Stimulated activated naive CD8-positive, alpha-beta T cell treated with anti-CD3 and anti-CD28 coated beads, Interleukin-15, amount 100 ng/mL, for 72 hours (primary cell): ENCODE data around the gene VWA7.

Source experiments
- ATAC-seq: fragments of 150-1000 bp; cut with Tn5 transposase; 2 replicates; pipeline ENCODE4 v1.10.0; 2021; ENCODE audit warnings: mild to moderate bottlenecking, moderate library complexity
- DNase-seq, 2 donors: peaks; one replicate each; pipeline ENCODE4 v3.0.0; 2021 to 2022
- H3K27ac Mint-ChIP-seq, 2 donors: one replicate each; pipeline ENCODE4 v1.8.0; 2022; ENCODE audit warnings: mild to moderate bottlenecking in 2 of 2, mixed read lengths in 2 of 2, moderate library complexity in 2 of 2
- H3K27me3 Mint-ChIP-seq: one replicate; pipeline ENCODE4 v1.8.0; 2022; ENCODE audit warnings: mixed read lengths
- H3K4me1 Mint-ChIP-seq: one replicate; pipeline ENCODE4 v1.8.0; 2022; ENCODE audit warnings: mild to moderate bottlenecking, mixed read lengths
- H3K4me3 Mint-ChIP-seq, 2 donors: one replicate each; pipeline ENCODE4 v1.8.0; 2022; ENCODE audit warnings: mild to moderate bottlenecking in 2 of 2, mixed read lengths in 2 of 2, moderate library complexity in 1 of 2
- H3K9me3 Mint-ChIP-seq, 2 donors: one replicate each; pipeline ENCODE4 v1.8.0; 2022; ENCODE audit warnings: mixed read lengths in 2 of 2

VWA7 gene

DNA sequence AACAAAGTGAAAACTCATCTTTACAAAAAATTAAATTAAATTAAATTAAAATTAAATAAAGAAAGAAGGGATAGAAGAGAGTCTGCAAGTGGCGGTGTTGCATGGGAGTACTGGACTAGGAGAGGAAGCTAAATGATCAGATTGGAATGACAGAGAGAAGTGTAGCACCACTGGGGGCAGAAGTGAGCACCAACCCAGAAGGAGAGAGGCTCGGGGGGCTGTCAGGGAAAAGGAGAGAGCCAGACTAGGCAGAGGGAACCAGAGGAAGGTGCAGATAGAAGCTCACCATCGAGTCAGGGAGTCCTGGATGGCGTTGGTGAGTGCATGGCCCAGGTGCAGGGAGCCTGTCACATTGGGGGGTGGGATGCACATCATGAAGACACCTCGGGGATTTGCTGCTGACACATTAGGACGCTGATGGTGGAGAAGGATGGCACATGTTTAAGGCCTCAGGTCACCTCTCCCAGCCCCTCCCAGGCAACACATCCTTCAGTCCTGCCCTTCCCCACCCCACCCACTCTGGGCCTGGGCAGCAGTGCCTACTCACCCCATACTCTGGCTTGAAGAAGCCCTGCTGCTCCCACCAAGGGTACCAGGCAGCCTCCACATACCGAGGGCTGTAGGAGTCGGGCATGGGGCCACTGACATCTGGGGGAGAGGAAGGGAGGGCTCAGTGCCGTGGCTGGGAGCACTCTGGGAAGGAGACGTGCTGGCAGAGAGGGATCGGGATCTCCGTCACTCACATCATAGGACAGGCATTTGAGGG is 14.4 kb upstream of the VWA7 start:
- no peak for DNase-seq
- H3K27me3 Mint-ChIP-seq = no peaks in the 10 kb centered on the region
- no peaks in the 10 kb centered on the region for H3K9me3 Mint-ChIP-seq
- H3K4me3 Mint-ChIP-seq = no peak overlapping the region
- ATAC-seq = no peak
- peaks cover 35% of the 10 kb centered on the region for H3K4me1 Mint-ChIP-seq
- peak overlapping the region in 1 of 2 donors; percentile 23 for H3K27ac Mint-ChIP-seq

DNA sequence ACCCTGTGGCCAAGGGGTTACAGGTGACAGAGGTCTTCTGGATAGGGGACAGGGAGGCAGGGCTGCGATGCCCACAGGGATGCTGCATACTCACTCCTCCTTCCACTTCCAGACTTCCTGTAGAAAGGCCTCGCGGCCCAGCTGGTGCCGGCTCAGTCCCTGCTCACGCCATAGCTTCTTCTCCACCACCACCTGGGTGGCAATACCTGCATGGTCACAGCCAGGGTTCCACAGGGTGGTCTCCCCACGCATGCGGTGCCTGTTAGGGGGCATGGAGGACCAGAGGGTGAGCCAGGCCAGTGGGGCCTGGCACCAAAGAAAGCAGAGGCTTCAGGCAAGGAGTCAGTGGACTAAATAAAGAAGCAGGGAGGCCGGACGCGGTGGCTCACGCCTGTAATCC is 8.3 kb upstream of the VWA7 start:
- Mint-ChIP-seq H3K27ac (no peak overlapping the region), H3K9me3 (no peaks in the 10 kb centered on the region), H3K4me1 (no peaks in the 10 kb centered on the region), H3K27me3 (no peaks in the 10 kb centered on the region), H3K4me3 (no peak overlapping the region)
- DNase-seq (no peak), ATAC-seq (no peak)

DNA sequence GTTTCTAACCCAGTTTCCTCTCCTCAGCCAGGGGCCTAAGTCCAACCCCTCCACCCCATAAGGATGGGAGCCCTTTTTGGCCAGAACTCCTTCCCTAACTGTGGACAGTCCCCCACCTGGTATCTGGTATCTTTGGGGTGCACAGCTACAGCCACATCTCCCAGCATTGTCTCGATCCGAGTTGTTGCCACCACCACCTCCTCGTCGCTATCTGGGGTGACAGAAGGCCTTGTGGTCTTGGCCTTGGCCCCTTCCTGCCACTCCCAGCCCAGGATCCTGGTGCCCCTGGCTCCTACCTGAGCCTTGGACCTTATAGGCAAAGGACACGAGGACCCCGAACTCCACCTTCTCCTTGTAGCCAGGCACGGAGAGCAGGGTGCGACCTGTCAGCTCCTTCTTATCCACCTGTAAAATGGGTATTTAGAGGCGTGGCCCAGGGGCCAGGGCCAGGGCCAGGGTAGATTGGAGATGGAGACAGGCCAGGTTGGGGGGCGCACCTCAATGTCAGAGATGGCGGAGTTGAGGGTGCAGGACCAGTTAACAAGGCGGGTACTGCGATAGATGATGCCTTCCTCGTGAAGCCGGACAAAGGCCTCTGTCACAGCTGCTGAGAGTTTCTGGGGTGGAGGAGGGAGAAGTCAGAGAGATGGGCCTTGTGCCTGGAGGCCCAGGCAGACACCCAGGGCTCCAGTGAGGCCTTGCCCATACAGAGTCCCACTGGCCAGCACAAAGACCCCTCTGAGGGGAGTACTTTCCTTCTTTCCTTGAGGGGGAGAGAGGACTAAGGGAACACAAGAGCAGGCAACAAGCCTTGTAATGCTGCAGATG is 7.2 kb upstream of the VWA7 start:
- Mint-ChIP-seq H3K27me3 (no peaks in the 10 kb centered on the region), H3K4me3 (no peak overlapping the region), H3K9me3 (no peaks in the 10 kb centered on the region), H3K4me1 (no peaks in the 10 kb centered on the region), H3K27ac (no peak overlapping the region)
- ATAC-seq = no peak
- no peak for DNase-seq

DNA sequence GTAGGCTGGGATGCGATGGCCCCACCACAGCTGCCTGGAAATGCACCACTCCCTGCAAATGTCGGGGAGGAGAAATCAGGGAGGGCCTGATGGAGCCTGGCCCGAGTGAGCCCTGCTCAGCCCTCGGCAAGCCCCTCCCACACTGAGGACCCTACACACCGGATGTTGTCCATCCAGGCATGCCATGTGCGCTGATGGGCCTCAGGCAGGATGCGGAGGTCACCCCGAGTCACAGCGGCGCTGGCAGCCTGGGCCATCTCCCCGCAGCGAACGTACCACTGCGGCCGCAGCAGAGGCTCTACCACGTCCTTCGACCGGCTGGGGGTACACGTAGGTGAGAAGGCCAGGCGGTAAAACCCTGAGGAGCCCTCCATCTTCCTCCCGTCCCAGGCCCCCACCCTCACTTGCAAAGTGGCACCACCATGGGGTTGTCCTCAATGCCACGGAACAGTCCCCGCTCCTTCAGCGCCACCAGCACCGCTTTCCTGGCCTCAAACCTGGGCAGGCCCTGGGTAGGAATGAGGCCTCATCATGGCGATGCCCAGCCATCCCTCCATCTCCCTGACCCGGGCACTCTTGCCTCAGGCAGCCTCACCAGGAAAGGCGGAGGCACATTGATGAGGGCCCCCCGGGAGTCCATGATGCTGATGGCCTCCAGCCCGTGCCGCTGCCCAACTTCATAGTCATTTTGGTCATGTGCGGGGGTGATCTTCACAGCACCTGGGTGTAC is 5.2 kb upstream of the VWA7 start:
- no peak for DNase-seq
- peak overlapping the region in 1 of 2 donors; percentile 48 for H3K27ac Mint-ChIP-seq
- H3K4me3 Mint-ChIP-seq = no peak overlapping the region
- no peaks in the 10 kb centered on the region for H3K27me3 Mint-ChIP-seq
- no peak for ATAC-seq
- H3K9me3 Mint-ChIP-seq = no peaks in the 10 kb centered on the region
- peaks cover 8% of the 10 kb centered on the region for H3K4me1 Mint-ChIP-seq

DNA sequence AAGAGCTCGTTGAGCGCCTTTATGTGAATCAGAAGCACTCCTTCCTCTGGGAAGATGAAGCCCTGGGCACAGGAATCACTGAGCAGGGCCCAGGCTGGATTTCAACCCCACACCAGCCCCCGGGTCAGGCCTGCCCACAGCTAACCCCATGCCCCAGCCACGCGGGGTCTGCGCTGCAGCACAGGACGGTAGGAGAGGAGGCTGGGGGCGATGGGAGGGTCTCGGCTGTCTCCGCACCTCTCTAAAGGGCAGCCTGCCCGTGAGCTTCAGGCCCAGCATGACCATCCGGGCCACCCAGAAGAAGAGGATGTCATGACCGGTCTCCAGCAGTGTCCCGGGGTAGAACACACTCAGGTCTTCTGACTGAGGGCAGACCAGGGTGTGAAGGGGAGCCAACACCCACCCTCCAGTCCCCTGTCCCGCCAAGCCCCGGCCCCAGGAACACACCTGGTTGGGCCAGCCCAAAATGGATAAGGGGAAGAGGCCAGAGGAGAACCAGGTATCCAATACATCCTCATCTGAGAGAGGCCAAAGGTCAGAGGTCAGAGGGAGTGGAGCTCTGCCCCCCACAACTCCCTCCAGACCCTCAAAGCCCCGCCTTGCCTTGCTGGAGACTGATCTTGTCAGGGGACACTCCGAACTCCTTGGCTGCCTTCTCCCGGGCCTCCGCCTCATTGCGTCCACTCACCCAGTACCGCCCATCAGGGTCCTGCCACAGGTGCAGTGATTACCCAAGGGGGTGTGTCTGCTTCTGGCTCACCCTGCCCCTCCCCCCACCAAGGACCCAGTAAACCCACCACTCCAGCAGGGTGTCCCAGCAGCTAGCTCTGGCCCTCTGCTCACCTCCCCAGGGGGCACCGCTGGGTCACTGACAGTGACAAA is 4.4 kb upstream of the VWA7 start:
- no peaks in the 10 kb centered on the region for H3K9me3 Mint-ChIP-seq
- peaks cover 16% of the 10 kb centered on the region for H3K4me1 Mint-ChIP-seq
- DNase-seq (no peak), ATAC-seq (no peak)
- no peaks in the 10 kb centered on the region for H3K27me3 Mint-ChIP-seq
- H3K4me3 Mint-ChIP-seq = no peak overlapping the region
- no peak overlapping the region for H3K27ac Mint-ChIP-seq

DNA sequence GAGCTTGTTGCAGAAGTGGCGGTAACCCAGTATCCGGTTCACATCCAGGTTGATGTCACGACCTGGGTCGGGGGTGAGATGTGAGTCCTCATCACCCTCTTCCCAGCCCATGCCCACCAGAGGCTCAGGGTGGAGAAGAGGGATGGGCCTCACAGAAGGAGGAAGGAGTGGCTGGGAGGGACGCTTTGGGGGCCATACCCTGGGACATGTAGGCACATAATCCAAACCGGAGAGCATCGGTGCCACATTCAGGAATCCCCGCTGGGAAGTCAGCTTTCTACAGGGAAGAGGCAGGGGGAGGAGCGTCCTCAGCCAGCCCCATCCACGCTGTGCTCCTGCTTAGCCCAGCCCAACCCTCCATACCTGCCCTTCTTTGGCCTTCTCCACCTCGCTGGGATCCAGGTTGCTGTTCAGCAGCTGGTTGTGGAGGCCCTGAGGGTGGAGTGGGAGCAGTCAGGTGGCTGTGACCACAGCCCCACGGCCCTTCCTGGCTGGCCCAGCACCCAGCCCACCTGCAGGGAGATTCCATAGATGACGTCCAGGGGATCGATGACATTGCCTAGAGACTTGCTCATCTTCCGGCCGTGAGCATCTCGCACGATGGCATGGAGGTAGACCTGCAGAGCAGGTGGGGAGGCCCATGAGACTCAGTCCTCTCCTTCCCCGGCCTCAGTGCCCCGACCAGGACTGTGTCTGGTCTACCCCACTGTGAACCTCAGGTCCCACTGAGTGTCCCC is 3.5 kb upstream of the VWA7 start:
- peaks cover 2% of the 10 kb centered on the region for H3K27me3 Mint-ChIP-seq
- peaks cover 24% of the 10 kb centered on the region for H3K4me1 Mint-ChIP-seq
- no peak overlapping the region for H3K4me3 Mint-ChIP-seq
- DNase-seq (no peak), ATAC-seq (no peak)
- H3K27ac Mint-ChIP-seq = no peak overlapping the region
- H3K9me3 Mint-ChIP-seq = no peaks in the 10 kb centered on the region

DNA sequence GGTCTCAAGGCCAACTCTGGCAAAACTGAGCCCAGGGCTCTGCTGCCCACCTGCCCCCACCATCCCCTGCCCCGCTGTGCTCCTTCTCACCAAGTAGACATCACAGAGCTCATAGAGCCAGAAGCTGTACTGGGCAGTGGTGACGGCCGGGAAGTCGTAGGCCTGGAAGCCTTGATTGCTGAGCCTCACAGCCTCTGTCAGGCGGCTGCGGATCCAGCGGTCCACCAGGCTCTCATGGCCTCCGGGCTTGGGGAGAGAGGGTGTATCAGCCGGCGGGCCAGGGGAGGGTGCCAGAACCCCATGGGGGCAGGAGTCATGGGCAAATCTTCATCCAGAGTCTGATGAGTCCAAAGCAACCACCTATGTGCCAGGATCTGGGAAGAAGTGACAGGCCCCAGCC is 2.8 kb upstream of the VWA7 start:
- Mint-ChIP-seq H3K4me3 (no peak overlapping the region), H3K4me1 (peaks cover 31% of the 10 kb centered on the region), H3K27me3 (peaks cover 8% of the 10 kb centered on the region), H3K27ac (peak overlapping the region in 1 of 2 donors; percentile 34), H3K9me3 (no peaks in the 10 kb centered on the region)
- ATAC-seq = no peak
- no peak for DNase-seq

DNA sequence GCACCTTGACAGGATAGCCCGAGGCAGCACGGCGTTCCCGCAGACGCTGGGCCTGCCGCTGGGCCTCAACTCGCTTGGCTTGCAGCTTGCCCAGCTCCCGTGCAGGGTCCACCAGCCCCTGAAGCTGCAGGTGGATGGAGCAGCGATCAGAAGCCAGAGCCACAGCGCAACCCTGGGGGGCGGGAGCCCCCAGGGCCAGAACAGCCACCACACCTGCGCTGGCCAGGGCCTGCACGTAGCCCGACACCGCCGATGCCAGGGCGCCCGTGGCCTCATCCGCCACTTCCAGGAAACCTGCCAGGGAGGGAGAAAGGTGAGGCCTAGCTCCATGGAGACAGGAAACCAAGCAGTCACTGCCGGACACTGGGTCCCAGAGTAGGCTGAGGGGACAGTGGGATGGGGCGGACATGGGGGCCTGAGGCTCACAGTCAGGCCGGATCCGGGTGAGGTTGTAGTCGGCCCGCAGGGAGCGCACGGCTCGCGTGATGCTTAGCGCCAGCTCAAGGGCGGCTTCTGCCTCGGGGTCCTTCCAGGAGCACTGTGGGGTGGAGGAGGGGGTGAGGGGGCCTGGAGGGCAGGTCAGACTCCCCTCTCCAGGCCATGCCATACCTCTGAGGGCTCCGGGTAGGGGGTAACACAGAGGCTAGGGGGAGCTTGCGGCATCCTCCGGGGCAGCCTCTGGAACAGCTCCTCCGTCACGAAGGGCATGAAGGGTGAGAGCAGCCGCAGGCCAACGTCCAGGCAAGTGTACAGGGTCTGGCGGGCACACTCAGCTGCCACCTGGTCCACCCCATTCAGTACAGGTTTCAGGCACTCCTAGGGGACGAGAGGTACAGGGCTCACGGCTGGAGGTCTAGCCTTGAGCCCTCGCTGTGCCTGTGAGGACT is 2.1 kb upstream of the VWA7 start:
- H3K27ac Mint-ChIP-seq = peak overlapping the region in 1 of 2 donors; percentile 34
- H3K27me3 Mint-ChIP-seq = peaks cover 8% of the 10 kb centered on the region
- DNase-seq (no peak), ATAC-seq (no peak)
- peaks cover 35% of the 10 kb centered on the region for H3K4me1 Mint-ChIP-seq
- no peak overlapping the region for H3K4me3 Mint-ChIP-seq
- no peaks in the 10 kb centered on the region for H3K9me3 Mint-ChIP-seq

DNA sequence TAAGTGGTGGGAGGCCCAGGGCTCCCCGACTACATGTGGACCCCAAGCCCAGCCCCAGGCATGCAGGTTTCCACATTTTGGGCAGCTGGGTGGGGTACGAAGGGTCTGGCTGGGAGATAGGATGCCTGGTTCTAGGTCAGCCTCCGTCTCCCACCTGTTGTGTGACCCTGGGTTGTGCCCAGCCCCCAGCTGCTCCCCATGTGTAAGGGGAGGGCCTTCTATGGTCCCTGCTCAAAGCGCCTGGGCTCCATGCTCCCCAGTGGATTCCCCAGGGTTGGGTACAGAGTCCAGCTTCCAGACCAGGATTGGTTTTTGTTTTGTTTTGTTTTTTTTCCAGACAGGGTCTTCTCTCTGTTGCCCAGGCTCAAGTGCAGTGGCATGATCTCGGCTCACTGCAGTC is 1.1 kb upstream of the VWA7 start:
- no peak overlapping the region for H3K4me3 Mint-ChIP-seq
- ATAC-seq = no peak
- peaks cover 46% of the 10 kb centered on the region for H3K4me1 Mint-ChIP-seq

DNA sequence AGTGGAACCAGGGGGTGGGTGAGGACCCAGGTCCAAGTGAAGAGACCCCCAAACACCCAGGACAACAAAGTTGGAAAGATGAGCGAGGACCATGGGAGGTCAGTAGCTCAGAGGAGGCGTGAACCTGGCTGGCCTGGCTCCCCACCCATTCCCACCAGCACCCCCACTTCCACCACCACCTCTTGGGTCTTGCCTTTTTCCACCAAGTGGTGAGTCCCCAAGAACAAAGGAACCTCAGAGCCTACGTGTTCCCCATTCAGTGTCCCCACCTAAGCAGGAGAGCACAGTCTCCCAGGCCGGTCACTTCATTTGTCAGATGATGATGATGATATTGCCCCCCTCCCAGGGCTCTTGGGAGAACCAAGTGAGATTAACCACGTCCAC is 531 bp upstream of the VWA7 start:
- DNase-seq (no peak), ATAC-seq (no peak)
- no peaks in the 10 kb centered on the region for H3K9me3 Mint-ChIP-seq
- peak overlapping the region in 1 of 2 donors; percentile 38 for H3K27ac Mint-ChIP-seq
- H3K4me1 Mint-ChIP-seq = peaks cover 51% of the 10 kb centered on the region
- peak overlapping the region in 1 of 2 donors; percentile 13 for H3K4me3 Mint-ChIP-seq
- H3K27me3 Mint-ChIP-seq = peaks cover 8% of the 10 kb centered on the region

More for the DNA sequence above, 1.1 kb upstream of the VWA7 start:
- H3K27me3 Mint-ChIP-seq = peaks cover 8% of the 10 kb centered on the region
- no peak for DNase-seq
- peak overlapping the region in 1 of 2 donors; percentile 34 for H3K27ac Mint-ChIP-seq
- H3K9me3 Mint-ChIP-seq = no peaks in the 10 kb centered on the region

DNA sequence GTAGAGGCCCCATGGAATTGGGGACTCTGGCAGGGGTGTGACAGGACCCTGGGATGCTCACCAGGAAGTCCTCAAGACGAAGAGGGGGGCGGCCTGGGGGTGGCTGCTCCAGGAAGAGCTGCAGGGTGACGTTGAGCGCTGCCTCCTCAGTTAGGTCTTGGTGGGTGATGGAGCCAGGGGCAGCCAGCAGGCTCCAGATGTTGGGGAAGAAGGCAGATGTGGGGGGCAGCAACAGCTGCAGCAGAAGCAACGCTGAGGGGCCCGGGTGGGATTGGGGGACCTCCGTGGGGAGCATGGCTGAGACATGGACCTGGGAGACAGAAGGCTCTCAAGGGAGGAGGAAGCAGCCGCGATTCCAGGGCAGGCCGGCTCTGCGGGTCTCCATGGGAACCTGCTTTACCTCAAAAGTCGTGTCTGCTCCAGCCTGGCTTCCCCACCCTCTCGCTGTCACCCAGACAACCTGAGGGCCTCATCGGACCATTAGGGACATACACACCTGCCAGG is 591 bp downstream of the VWA7 start:
- Mint-ChIP-seq H3K27ac (peak overlapping the region; percentile 49 to 91), H3K4me3 (peak overlapping the region; percentile 71 to 84), H3K4me1 (peaks cover 56% of the 10 kb centered on the region), H3K27me3 (peaks cover 8% of the 10 kb centered on the region), H3K9me3 (no peaks in the 10 kb centered on the region)
- ATAC-seq = peak; percentile 24
- no peak for DNase-seq

DNA sequence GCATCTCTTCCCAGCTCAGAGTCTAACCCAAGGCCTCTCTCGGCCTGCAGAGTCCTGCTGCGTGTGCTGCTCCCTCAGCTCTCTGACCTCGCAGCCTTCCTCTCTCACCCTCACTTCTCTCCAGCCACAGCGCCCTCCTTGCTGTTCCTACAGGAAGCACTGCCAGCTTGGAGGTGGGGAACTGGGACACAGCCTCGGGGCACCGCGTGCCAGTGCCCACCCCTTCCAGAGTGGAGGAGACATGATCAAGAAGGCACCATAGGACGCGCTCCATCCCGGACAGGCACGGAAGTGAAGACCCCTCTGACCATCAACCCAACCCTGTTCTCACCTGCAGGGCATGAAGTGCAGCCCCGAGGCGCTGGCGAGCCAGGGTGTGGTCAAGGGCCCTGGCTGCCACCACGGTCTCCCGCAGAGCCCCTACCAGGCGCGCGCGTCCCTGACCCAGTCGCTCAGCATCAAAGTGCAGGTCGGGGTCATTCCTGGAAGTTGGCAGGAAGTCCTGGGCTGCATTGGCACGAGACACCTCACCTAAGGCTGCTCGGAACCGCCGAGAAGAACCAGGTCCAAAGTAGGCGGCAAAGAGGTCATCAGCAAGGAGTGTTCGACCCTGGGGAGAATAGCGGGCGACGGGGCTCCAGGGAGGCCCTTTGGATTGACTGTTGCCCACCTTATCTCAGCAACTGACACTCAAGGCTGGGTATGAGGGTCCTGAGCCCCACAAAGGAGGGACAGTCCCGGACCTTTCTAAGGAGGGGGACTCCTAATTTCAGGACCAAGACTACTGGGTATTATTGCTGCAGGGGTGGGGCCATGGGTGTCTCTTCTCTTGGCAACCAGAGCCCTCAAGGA is 1.3 kb downstream of the VWA7 start:
- DNase-seq = no peak
- Mint-ChIP-seq H3K4me3 (peak overlapping the region; percentile 71 to 84), H3K9me3 (no peaks in the 10 kb centered on the region), H3K27me3 (peaks cover 8% of the 10 kb centered on the region), H3K4me1 (peaks cover 61% of the 10 kb centered on the region), H3K27ac (peak overlapping the region; percentile 49 to 91)
- ATAC-seq = no peak

DNA sequence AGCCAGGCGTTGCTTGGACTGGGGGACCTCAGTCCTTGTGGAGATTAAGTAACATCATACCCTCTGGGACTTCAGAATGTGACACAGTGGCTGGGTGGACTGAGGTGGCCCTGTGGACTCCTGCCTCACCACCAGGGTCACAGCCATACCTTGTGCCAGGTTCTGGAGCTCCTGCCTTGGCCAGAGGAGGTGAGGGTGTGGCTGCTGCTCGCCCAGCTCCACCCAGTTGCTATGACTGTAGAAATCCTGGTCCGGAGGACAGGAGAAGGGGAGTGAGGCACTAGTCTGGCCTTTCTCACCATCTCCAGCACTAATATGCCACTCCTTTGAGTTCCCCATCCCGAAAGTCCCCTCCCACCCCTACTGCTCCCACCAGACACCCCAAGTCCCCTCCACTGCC is 1.9 kb downstream of the VWA7 start:
- ATAC-seq = no peak
- Mint-ChIP-seq H3K9me3 (no peaks in the 10 kb centered on the region), H3K27me3 (peaks cover 8% of the 10 kb centered on the region), H3K4me3 (no peak overlapping the region), H3K27ac (no peak overlapping the region), H3K4me1 (peaks cover 61% of the 10 kb centered on the region)
- no peak for DNase-seq
